Activated CD4-positive, alpha-beta T cell treated with anti-CD3 and anti-CD28 coated beads, Interleukin-2, amount 50 U/mL, for 48 hours (primary cell): ENCODE results near the gene FASTK.

ENCODE experiments used
- DNase-seq, 2 experiments: peaks; one replicate each; pipeline ENCODE4 v3.0.0-alpha.2; 2020

FASTK gene

GRCh38 chr7:151095828-151096475 is 15.3 kb upstream of the FASTK start:
- DNase-seq: no peak

DNA sequence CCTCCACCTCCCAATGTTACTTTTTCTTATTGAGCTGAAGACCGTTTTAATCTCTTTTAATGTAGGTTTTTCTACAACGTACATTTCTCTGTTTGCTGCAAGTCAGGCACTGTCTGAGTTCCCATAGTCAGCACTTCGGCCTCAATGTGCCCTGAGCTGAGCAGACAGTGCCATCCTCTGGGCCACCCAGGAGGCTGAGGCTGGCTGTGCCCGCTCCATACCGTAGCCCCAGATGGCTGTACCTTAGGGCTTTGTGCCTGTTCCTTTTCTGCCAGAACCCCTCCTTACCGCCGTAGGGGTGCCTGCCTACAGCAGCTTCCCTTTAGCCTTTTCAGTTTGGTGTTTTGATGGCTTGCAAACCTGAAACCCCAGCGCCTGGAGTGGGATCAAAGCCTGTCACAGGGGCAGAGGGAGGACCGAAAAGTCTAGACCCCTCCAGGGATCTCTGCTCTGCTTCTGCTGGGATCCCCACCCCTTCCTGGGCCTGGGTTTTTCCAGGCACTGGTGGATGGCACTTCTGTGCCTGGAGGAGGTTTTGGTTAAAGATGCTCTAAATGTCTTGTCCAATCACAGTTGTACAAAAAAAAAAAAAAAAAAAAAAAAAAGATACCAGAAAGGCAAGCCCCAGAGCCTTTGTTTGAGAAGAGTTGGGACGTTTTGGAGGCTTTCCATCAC is 14.7 kb upstream of the FASTK start:
- DNase-seq: no peak

- DNase-seq: no peak
These were observed 14.1 kb upstream of the FASTK start for GRCh38 chr7:151094675-151095074.

DNA sequence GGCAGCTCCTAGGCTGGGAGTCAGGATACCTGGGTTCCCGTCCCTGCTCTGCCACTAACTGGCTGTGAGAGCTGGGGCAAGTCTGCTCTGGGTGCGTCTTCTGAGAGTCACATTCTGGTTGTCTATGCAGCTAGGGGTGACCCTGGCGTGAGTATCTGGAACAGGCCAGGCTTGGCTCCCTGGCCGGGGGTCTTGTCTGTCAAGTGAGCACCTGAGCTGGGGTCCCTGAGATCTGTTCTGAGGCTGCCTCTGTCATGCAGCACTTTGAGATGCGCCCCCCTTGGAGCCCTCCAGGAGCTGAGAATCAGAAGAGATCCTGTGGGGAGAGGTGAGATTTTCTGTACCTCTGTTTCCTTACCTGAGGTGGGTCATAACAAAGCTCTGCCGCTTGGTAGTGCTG is 13.1 kb upstream of the FASTK start:
- no peak for DNase-seq

GRCh38 chr7:151091988-151092387 is 11.4 kb upstream of the FASTK start:
- DNase-seq: no peak

- peak in 1 of 2 experiments; percentile 46 for DNase-seq
These were observed 10.8 kb upstream of the FASTK start for GRCh38 chr7:151091431-151091830.

DNA sequence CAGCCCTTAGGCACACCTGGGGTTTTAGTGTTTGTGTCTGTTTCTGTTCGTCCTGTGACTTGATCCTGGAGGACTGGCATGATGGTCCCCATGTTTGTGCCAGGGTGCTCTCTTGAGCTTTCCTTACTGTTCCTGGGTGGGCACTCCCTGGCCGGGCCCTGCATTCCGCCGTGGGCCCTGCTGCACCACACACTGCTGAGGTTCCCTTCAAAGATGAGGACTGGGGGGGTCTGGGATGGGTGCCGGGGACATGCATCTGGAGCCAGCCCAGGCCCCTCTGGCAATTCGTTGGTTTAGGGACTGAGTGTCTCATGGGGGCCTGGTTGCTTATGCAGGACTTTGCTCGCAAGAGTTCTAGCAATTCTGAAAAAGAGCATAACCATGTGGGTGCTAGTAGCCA is 10.4 kb upstream of the FASTK start:
- DNase-seq: no peak

DNA sequence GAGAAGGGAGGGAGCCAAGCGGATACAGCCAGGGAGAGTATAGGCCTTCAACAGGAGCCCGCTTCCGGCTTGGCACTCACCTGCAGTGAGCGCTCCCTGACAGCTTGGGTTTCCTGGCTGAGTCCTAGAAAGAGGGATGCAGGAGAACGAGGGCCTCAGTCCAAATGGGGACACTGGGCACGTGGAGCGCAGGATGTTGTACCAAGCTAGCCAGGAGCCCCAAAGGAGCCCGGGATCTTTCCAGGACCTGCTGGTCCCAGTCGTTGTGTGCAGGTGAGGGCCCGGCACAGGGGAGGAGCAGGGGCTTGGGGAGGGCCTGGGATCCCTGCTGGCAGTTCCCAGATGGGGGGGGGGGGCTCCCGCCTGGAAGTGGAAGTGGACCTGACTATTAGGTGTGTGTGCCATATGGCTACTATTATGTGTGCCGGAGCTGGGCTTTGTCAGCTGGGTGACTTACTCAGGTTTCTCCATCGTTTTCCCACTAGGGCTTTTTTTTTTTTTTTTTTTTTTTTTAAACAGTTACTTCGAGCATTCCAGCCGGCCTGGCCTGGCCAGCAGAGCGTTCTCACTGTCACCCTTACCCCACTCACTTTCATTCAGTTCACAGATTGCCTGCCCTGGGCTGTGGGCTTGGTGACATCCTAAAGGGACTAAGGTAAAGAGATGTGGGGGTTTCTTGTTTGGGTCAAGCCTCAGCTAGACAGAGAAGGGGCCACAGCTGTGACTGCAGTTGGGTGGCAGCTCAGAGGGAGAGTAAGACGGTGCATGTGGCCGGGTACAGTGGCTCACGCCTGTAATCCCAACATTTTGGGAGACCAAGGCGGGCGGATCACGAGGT is 9.5 kb upstream of the FASTK start:
- DNase-seq: no peak

GRCh38 chr7:151088856-151089699 is 8.5 kb upstream of the FASTK start:
- no peak for DNase-seq

DNA sequence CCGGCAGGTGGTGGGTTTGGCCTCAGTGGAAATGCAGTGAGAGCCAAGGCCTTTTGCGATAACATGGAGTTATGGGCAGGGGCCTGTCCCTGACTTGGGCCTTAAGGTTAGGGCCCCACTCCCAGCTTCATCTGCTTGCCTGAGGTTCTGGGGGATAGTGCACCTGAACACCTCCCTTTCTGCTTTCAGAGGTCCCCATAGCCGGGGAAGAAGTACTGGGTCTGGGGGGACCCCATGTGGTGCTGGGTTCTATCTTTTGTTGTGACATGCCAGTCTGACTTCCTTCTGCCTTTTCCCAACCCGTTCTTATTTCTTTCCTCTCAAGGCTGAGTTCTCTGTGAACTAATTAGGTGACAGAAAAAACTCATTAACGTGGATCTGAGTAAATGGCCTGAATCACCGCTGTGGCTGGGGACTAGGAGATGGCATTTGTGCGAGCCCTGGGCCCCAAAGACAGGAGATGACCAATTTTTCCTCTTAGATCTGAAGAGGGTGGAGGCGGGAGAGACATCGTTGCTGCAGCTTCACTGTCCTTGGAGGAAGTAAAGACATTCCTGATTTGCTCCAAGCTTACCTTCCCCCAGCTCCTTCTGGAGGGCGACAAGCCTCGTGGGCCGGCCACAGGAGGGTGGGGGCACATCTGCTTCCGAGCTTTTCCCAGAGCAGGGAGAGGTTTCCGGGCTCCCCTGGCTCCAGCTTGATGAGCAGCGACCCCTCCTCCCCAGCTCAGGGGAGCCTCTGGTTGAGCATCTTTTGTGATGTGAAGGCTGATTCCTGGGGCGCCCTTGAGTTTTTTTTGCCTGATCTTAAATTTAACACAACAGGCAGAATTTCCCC is 7.6 kb upstream of the FASTK start:
- DNase-seq: no peak

DNA sequence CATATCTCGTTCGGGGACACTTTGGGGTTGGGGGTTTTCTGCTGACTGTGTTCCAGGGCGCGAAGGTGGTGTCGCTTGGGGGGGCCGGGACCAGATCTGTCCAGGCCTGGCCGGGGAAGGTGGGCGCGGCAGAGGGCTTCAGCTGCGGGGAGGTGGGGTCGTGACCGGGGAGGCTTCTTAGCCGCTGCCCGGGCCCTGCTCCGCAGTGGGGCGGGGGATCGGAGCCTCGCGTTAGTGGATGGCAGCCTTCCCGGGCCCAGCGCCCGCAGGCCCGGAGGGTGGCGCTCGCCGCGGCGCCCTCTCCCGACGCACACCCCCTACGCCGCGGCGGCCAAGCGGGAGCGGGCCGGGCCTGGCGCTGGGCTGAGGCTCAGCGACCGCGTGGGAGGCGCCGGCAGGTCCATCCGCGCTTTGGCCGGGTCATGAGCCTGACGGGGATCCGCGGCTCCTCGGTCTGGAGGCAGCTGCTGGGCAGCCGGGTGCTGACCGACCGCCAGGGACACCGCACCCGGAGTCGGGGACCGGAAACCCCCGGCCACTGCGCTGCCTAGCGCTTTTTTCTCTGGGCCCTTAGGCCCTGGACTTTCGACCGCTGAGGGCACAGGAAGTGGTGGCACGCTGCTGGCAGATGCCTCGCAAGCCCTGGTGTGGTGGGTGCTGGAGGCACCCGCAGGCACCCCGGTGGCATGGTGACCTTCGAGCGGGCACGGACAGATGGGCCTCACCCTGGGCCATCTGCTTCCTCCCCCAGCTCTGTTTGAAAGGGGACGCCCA is 6.8 kb upstream of the FASTK start:
- DNase-seq: peak in 1 of 2 experiments; percentile 43

DNA sequence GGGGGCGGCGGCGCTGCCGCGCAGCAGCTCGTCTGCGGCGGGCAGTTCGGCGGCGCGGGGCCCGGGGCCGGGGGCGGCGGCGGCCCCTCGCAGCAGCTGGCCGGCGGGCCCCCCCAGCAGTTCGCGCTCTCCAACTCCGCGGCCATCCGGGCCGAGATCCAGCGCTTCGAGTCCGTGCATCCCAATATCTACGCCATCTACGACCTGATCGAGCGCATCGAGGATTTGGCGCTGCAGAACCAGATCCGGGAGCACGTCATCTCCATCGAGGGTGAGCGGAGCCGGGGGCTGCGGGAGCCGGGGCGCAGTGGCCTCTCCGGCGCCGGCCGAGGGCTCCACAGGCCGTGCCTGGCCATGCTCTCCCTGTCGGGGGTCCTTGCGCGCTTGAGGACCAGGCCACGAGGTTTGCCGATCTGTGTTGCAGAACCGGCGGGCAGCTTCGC is 6.2 kb upstream of the FASTK start:
- DNase-seq: peak in 1 of 2 experiments; percentile 47

DNA sequence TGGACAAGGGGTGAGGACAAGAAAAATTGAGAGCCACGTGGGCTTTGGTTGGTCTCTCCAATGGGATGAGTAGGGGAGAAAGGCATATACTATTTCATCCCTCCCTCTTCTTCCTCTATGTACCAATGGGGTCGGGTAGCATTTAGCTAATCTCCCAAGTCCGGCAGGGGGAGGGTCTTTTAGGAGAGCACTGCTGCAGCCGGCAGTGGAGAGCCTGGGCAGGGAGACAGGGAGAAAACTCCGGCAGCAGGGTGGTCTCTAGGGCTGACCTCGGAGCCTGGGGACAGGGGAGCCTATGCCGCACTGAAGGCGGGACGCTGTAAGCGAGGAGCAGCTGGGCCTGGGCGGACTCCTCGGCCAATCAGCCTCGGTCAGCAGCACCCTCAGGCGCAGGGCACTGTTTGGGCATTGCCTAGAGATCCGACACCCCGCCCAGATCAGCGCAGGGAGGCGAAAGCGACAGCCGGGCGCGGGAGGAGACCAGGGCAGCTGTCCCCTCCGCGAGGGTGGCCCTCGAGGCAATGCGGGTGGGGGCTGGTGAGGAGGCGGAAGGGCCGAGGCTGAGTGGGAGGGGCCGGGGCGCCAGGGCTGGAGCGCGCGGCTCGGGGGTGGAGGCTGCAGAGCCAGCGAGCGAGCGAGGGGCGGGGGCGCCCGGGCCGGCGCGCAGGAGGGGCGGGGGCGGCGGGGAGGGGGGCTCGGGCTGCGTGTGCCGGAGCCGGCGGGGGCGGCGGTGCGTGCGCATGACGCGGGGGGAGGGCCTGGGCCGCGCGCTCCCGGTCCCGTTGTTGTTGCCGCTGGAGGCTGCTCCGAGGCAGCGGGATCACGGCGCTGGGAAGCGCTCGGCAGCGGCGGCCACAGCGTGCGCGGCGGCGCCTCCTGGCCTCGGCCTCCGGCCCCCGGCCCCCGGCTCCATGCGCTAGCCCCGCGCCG is 5.3 kb upstream of the FASTK start, which contains the start of gene AGAP3:
Gene AGAP3 (plus strand): TSS at position 785 of the 930 bp plus-strand sequence. CDS start 267 bp downstream, outside the sequence.
- DNase-seq: peak; percentile 61 to 62

DNA sequence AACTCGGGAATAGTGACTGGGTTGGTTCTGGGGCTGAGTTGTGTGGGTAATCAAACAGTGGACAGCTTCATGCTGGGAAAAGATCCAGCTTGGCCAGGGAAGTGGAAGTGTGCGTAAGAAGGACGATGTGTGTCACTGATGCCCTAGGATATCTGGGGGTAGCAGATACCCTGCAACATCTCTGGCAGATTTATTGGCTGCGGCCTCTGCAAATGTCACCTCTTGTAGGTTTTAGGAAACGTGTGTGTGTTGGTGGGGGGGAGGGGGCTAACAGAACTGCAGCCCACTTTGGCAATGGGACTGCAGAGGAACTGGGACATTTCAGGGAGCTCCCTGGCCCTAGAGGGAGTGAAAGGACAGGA is 4.7 kb upstream of the FASTK start:
- no peak for DNase-seq

GRCh38 chr7:151083824-151084160 is 3.2 kb upstream of the FASTK start:
- no peak for DNase-seq

DNA sequence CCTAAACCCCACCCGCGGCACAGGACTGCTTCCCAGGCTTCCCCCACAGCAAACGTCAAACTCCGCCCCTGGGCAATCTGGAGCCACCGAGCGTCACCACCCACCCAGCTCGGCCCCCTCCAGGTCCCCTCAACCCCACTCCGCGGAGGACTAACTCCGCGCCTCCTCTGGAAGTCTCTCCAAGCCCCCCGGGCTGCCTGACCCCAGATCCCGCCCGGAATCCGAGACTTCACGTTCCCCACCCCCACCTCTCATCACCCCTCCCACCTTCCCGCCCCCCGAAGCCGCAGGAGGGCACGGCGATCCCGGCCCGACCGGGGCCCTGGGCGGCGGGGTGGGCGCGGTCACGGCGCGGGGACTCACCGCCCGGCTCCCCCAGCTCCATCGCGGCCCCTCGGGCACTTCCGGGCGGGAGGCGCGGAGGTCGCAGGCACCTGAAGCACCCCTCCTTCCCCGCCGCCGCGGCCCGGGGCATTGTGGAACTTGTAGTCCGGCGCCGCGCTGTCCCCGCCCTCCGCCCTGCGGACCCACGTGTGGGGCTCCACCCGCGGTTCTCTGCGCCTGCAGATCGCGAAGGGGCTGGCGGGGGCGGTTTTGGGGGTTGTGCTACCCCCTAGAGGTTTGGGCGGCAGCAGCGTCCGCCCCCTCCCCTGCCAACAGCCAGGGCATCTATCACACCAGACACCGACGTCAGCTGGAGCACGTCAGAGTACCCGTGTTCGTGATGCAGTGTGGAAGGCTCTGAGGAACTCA is 2.6 kb upstream of the FASTK start, which contains the start of gene TMUB1:
Gene TMUB1 (minus strand): TSS at position 423 of the 753 bp plus-strand sequence. CDS start 930 bp downstream, outside the sequence.
- peak; percentile 85 to 87 for DNase-seq

DNA sequence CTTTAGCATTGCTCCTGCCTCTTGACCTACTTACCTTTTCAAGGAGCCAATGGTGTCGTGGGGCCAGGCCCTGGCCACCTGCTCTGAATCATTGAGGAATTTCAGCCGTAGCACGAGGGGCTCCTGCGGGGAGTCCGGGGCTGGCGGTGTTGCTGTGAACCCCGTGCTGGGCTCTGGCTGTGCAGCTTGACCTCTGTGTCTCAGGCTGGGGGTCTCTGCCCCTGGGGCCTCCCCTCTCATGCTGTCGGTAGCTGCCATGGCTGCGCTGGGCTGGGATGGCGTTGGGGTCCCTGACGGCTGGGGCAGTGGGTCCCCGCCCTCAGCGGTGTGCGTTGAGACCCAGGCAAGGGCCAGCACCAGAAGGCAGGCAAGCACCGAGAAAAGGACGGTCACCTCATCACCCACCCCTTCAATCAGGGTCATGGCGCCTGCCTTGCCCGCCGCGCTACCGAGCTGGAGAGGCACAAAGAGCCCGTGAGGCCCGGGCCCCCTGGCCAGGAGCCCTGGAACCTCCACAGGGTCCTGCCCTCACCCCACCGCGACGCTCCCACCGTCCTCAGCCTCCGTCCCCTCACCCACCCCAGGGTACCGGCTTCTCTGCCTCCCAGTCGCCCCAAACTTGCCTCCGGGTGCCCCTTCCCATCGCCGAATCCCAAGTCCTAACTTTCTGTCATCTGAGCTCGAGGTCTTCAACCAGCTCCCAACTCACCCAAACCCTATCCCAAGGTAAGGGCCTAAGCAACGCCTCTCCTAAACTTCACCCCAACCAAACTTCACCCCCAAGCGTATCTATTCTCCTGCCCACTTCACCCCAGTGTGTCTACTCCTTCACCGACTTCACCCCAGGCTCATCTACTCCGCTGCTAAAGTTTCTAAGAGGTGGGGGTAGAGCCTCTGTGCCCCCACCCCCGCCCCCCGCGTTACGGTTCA is 1.8 kb upstream of the FASTK start:
- no peak for DNase-seq
